Keratinocyte (primary cell): ENCODE measurements around the gene PAK3.

Experiments
- EZH2 ChIP-seq: IDR thresholded peaks from one replicate; pipeline ENCODE4 v1.6.1; 2012; ENCODE audit warnings: inconsistent platforms, mild to moderate bottlenecking, low read length, moderate library complexity
- TF ChIP-seq, protein P1 (sequence below), 3 experiments: IDR thresholded peaks in 1 of 3; conservative IDR thresholded peaks in 1 of 3; optimal IDR thresholded peaks in 1 of 3; 2 replicates in 2 of 3; 3 replicates in 1 of 3; pipeline versions ENCODE3 to v1.5.1; 2011; ENCODE audit warnings: low read length in 3 of 3, mild to moderate bottlenecking in 3 of 3, moderate library complexity in 2 of 3, control low read depth in 1 of 3, inconsistent platforms in 1 of 3; ENCODE audit not compliant: insufficient read depth in 2 of 3; ENCODE audit errors: extremely low read depth in 1 of 3

DNA sequence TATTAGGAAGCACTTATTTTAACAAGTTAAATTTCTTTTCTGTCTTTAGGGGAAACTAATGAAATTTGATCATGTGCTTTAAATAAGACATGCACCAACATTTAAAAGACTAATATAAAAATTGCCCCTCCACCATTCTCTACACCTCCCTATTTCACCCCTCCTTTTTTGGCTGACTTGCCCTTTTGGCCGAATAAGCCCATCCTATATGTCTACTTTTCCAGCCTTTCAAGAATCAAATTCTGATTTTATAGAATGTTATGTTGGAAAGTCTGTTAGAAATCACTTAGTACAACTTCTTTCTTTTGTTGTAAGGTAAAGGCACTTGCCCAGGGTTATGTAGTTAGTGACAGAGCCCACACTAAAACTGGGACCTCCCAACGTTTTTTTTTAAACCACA is 172.5 kb downstream of the PAK3 start:
- TF ChIP-seq, protein P1, sequence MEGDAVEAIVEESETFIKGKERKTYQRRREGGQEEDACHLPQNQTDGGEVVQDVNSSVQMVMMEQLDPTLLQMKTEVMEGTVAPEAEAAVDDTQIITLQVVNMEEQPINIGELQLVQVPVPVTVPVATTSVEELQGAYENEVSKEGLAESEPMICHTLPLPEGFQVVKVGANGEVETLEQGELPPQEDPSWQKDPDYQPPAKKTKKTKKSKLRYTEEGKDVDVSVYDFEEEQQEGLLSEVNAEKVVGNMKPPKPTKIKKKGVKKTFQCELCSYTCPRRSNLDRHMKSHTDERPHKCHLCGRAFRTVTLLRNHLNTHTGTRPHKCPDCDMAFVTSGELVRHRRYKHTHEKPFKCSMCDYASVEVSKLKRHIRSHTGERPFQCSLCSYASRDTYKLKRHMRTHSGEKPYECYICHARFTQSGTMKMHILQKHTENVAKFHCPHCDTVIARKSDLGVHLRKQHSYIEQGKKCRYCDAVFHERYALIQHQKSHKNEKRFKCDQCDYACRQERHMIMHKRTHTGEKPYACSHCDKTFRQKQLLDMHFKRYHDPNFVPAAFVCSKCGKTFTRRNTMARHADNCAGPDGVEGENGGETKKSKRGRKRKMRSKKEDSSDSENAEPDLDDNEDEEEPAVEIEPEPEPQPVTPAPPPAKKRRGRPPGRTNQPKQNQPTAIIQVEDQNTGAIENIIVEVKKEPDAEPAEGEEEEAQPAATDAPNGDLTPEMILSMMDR (optimal IDR thresholded peaks at IDR 0.05 in 1 of 3, IDR thresholded peaks at IDR 0.05 in 1 of 3, conservative IDR thresholded peaks at IDR 0.05 in 1 of 3; ENCODE audit: extremely low read depth in 1 of 3, insufficient read depth in 2 of 3, low read length in 3 of 3): no peak
- TF ChIP-seq EZH2: no peak
